Stimulated activated memory B cell treated with anti-CD40 and anti-IgM and Interleukin-4, amounts not matched to agents 10 μg/mL and 1 μg/mL and 100 μg/mL, for 72 hours (primary cell): ENCODE data around the gene AGAP1.

Source experiments
- ATAC-seq: fragments of 150-1000 bp; cut with Tn5 transposase; 2 replicates; pipeline ENCODE4 v1.10.0; 2021
- H3K27ac Mint-ChIP-seq: one replicate; pipeline ENCODE4 v1.8.0; 2022; ENCODE audit warnings: mild to moderate bottlenecking, mixed read lengths
- H3K27me3 Mint-ChIP-seq: one replicate; pipeline ENCODE4 v1.8.0; 2022; ENCODE audit warnings: mixed read lengths
- H3K36me3 Mint-ChIP-seq: one replicate; pipeline ENCODE4 v1.8.0; 2022; ENCODE audit warnings: mixed read lengths
- H3K4me1 Mint-ChIP-seq: one replicate; pipeline ENCODE4 v1.8.0; 2022; ENCODE audit warnings: mixed read lengths
- H3K4me3 Mint-ChIP-seq: one replicate; pipeline ENCODE4 v1.8.0; 2022; ENCODE audit warnings: mild to moderate bottlenecking, moderate library complexity, mixed read lengths
- H3K9me3 Mint-ChIP-seq: one replicate; pipeline ENCODE4 v1.8.0; 2022; ENCODE audit warnings: mixed read lengths

Gene AGAP1

DNA sequence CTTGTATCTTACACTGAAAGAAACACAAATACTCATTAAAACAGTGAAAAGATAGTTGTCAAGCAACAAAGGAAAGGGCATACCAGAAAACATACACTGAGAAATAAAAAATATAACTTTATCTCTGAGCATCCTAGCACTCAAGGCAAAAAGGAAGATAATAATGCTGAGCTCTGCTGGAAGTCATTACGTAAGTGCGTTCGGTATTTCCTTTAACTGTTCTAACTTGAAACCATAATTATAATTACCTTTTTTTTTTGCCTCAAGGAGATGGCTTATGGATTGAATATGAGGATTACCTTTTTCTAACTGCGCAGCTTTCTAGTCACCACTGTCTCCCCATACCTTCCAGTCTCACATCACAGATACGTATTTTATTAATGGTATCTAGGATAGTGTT lies 366.3 kb downstream of the AGAP1 start:
- Mint-ChIP-seq H3K4me1 (no peaks in the 10 kb centered on the region), H3K9me3 (peaks cover 2% of the 10 kb centered on the region), H3K4me3 (no peak overlapping the region), H3K27me3 (peaks cover 10% of the 10 kb centered on the region), H3K27ac (no peak overlapping the region), H3K36me3 (no peaks in the 10 kb centered on the region)
- ATAC-seq = no peak

DNA sequence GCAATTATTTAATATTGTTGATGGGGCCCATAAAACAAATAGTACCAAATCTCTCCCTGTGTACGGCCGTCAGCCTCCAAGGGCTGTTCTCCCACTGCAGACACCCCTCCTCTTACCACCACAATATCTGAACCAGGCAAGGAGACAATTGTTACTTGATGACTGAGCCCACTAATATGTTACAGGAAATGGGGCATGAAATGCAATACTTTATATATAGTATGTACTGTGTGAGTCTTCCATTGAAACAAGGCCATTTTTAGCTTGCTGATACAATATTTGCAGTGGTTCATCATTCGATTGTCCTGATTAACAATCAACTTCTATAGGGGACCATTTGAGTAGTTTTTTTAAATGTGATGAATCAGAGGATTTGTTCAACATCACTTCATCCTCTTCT lies 367.0 kb downstream of the AGAP1 start:
- Mint-ChIP-seq H3K27me3 (peaks cover 12% of the 10 kb centered on the region), H3K9me3 (peaks cover 2% of the 10 kb centered on the region), H3K4me3 (no peak overlapping the region), H3K27ac (no peak overlapping the region), H3K4me1 (no peaks in the 10 kb centered on the region), H3K36me3 (no peaks in the 10 kb centered on the region)
- no peak for ATAC-seq

DNA sequence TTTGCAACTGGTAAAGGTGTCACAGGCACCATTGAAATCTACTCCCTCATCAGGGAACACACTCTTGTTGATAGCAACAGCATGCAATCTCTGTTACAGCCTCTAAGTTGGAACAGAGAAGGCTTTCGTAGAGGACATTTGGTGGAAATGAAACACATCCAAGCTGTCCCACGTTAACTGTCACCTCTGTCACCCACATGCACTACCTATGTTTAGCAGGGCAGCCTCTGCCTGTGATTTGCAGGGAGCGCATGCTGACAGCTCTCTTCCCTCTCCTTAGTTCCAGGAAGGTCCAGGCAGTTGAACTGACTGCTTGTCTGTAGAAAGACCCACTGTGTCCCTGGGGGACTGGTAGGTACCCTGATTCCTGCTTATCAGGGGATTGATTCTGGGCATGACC lies 367.5 kb downstream of the AGAP1 start:
- no peak overlapping the region for H3K4me3 Mint-ChIP-seq
- no peak for ATAC-seq
- H3K27me3 Mint-ChIP-seq = peaks cover 17% of the 10 kb centered on the region
- H3K4me1 Mint-ChIP-seq = no peaks in the 10 kb centered on the region
- no peaks in the 10 kb centered on the region for H3K36me3 Mint-ChIP-seq
- H3K27ac Mint-ChIP-seq = no peak overlapping the region
- peaks cover 2% of the 10 kb centered on the region for H3K9me3 Mint-ChIP-seq

DNA sequence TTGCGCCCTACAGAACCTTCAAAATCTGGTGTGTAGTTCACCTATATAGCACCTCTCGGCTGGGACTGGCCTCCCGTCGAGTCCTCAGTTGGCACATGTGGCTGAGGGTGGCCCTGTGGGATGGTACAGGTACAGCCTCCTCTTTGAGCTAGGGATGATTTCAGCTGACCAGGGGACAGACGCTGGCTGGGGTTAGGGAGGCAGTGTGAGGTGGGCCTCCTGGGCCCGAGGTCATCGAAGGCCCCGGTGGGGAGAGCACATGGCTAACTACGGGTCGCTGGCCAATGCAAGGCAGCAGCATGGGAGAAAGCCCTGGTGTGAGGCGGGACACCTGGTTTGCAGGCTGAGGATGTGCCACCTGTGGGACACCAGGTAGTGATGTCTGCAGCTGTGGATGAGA lies 369.6 kb downstream of the AGAP1 start:
- Mint-ChIP-seq H3K4me3 (no peak overlapping the region), H3K4me1 (no peaks in the 10 kb centered on the region), H3K36me3 (no peaks in the 10 kb centered on the region), H3K27me3 (peaks cover 19% of the 10 kb centered on the region), H3K9me3 (no peaks in the 10 kb centered on the region), H3K27ac (no peak overlapping the region)
- no peak for ATAC-seq

DNA sequence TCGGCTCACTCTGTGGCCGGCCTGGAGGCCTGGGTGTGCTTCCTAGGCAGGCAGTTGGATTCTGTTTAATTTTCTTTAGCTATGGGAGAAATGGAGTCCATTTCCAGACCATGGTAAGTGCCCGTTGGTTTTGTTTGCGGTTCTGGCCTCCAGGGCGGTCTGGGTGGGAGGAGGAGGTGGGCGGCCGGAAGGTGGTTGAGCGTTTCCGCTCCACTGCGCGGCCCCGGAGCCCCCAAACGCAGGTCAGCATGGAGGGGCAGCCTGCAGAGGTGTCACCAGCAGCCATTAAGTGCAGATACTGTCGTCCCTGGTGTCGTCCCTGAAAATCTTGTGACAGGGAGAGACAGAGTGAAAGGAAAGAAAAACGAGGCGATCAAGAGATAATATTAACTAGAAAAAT lies 370.5 kb downstream of the AGAP1 start:
- Mint-ChIP-seq H3K27me3 (peaks cover 19% of the 10 kb centered on the region), H3K9me3 (no peaks in the 10 kb centered on the region)

DNA sequence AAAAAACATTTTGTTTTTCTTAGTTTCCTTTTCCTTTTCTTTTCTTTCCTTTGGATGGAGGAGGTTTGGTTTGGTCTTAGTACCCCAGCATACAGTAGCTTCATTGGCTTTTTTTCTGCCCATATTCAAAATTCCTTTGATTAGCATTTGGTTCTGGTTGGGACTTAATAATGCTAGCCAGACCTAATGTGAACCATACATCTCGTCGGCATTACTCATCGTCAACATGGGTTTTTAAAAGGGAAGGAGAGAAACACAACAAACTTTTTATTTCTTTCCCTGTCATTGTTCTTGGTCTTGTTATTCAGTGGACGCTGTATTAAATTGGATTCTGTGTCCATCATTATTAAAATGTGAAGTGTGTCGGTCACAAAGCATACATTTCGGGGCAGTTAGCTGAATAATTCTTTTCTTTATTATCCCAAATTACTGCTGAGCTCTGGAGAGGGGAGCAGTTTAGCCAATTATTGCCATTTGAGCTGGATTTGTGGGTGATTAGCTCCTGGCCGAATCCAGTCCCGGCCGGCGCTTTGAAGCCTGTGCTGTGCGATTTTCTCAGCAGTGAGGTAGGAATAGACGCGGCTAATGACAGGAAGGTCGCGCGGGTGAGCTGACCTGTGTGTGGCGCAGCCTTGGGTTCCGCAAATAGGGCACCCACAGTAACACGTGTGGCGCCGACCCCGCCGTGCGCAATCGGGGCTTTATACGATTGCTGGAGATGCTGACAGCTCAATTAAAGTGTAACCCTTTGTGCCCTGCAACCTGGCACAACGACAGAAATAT lies 371.1 kb downstream of the AGAP1 start:
- Mint-ChIP-seq H3K27ac (no peak overlapping the region), H3K4me3 (no peak overlapping the region), H3K27me3 (peaks cover 19% of the 10 kb centered on the region), H3K36me3 (no peaks in the 10 kb centered on the region), H3K9me3 (no peaks in the 10 kb centered on the region), H3K4me1 (no peaks in the 10 kb centered on the region)
- ATAC-seq = no peak

More for the DNA sequence above, 370.5 kb downstream of the AGAP1 start:
- no peak overlapping the region for H3K27ac Mint-ChIP-seq
- H3K36me3 Mint-ChIP-seq = no peaks in the 10 kb centered on the region
- no peak for ATAC-seq
- H3K4me3 Mint-ChIP-seq = no peak overlapping the region
- no peaks in the 10 kb centered on the region for H3K4me1 Mint-ChIP-seq

DNA sequence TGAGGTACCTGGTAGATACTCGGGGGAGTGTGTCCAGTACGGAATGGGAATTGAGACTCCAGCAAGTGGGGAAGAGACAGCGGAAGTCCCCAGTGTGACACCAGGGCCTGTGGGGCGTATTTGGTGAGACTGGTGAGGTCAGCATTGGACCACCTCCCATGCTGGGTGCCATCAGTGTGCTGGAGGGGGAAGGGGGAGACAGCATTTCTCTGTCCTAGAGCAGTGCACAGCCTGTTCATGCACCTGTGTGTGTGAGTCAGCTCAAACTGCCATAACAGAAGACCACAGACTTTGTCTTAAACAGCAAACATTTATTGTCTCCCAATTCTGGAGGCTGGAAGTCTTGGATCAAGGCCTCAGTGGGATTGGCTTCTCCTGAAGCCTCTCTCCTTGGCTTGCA lies 372.5 kb downstream of the AGAP1 start:
- Mint-ChIP-seq H3K4me1 (no peaks in the 10 kb centered on the region), H3K9me3 (peaks cover 3% of the 10 kb centered on the region), H3K27ac (no peak overlapping the region), H3K27me3 (peaks cover 19% of the 10 kb centered on the region), H3K4me3 (no peak overlapping the region), H3K36me3 (no peaks in the 10 kb centered on the region)
- ATAC-seq = no peak

DNA sequence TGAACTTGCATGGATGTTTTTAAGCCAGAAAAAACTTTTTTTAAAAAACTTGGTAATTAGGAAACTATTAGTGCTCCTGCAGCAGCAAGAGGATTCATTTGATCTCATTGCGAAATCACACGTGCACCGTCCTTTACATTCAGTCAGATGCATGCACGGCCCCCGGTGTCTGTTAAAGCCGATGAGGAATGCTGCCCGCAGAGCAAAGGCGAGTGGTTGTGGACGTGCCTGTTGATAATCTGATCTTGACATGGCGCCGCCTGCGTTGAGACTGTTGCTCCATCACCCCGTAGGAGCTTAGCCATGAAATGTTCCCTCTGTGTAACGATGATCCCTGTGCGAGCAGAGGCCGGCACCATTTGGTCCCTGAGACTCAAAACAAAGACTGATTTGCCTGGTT lies 374.4 kb downstream of the AGAP1 start:
- Mint-ChIP-seq H3K9me3 (peaks cover 4% of the 10 kb centered on the region), H3K27me3 (peaks cover 14% of the 10 kb centered on the region)

DNA sequence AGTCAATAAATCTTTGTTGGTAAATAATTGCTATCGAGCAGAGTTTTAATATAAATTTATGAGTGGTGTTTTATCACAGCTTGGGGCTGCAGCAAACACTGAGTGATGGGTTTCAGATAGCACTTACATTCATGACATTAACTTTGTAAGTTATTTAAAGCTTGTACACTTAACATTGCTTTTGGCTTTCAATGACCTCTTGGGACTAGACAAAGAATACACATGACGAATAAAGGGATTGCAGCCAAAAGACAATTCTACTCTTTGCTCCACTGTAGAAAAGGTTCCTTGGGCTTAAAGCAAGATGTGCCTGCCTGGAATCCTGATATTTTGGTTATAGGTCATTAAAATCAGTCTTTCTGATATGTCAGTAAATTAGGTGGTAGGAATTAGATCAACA lies 374.8 kb downstream of the AGAP1 start:
- peaks cover 4% of the 10 kb centered on the region for H3K9me3 Mint-ChIP-seq
- no peak overlapping the region for H3K27ac Mint-ChIP-seq
- H3K4me3 Mint-ChIP-seq = no peak overlapping the region
- no peaks in the 10 kb centered on the region for H3K4me1 Mint-ChIP-seq
- no peak for ATAC-seq
- H3K27me3 Mint-ChIP-seq = peaks cover 10% of the 10 kb centered on the region
- no peaks in the 10 kb centered on the region for H3K36me3 Mint-ChIP-seq

More for the DNA sequence above, 374.4 kb downstream of the AGAP1 start:
- H3K36me3 Mint-ChIP-seq = no peaks in the 10 kb centered on the region
- H3K27ac Mint-ChIP-seq = no peak overlapping the region
- no peak for ATAC-seq
- no peaks in the 10 kb centered on the region for H3K4me1 Mint-ChIP-seq
- H3K4me3 Mint-ChIP-seq = no peak overlapping the region

DNA sequence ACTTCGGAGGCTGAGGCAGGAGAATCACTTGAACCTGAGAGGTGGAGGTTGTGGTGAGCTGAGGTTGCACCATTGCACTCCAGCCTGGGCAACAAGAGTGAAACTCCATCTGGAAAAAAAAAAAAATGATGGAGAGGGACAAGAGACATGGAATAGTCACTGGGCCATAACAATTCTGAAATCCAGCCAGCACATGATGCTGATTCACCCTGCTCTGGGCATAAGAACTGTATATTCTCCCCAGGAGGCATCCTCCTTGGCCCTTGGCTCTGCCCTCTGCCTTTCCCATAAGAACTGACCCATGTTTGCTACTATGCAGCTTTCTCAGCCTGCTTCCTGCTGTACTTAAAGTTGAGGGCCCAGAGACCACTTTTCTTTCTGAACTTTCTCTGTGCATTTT lies 376.7 kb downstream of the AGAP1 start:
- H3K27ac Mint-ChIP-seq = no peak overlapping the region
- peaks cover 4% of the 10 kb centered on the region for H3K9me3 Mint-ChIP-seq
- H3K4me3 Mint-ChIP-seq = no peak overlapping the region
- H3K4me1 Mint-ChIP-seq = no peaks in the 10 kb centered on the region
- peaks cover 9% of the 10 kb centered on the region for H3K27me3 Mint-ChIP-seq
- no peak for ATAC-seq
- no peaks in the 10 kb centered on the region for H3K36me3 Mint-ChIP-seq

DNA sequence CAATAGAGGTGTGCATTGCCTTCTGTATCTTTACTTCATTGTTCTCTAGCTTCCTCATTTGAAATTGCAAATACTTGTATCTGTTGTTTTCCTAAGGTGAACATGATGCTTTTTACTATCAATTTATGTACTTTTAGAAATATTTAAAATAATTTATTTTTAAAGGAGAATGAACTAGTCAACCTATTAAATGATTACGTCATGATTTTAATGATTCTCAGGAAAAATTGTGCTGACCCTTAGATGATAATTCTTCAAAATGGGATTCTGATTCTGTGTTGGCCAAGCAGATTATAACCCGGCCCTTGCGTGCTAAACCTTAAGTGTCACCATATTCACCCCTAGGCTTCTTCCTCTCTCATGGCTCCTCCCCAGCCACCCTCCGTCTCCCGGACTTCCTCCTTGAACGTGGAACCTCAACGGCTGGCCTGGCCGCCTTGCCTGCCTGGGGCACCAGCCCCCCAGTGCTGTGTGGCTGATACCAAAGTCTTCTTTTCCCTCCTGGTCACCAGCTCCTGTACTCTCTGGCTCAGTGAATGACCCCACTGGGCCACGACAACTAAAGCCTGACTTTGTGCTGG lies 382.3 kb downstream of the AGAP1 start:
- no peak for ATAC-seq
- Mint-ChIP-seq H3K27me3 (no peaks in the 10 kb centered on the region), H3K4me1 (no peaks in the 10 kb centered on the region), H3K27ac (no peak overlapping the region), H3K36me3 (no peaks in the 10 kb centered on the region), H3K9me3 (peaks cover 3% of the 10 kb centered on the region), H3K4me3 (no peak overlapping the region)

DNA sequence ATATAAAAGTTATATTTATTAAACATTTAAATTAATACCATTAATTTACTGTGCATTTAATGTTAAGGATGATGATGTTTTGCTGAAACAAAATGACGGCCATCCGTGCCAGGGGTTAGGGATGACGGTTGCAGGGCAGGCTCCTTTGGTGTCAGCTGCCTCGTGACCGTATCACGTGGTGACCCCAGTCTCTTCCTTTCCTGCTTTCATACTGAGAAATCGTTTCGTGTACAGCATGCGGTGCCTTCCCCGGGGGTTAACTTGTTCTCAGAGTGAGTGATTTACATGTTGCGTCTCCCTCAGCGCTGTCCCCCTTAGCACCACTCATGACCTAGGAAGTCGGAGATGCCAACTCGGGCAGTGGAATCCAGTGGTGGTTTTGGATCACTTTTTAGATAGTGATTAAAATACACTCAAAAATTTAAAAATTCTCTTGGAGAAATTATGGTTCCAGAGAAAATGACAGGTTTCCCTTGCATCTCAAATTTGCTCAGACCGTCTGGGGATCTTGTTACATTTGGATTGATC lies 383.5 kb downstream of the AGAP1 start:
- no peak for ATAC-seq
- H3K27ac Mint-ChIP-seq = no peak overlapping the region
- H3K9me3 Mint-ChIP-seq = no peaks in the 10 kb centered on the region
- no peaks in the 10 kb centered on the region for H3K36me3 Mint-ChIP-seq
- no peak overlapping the region for H3K4me3 Mint-ChIP-seq
- H3K27me3 Mint-ChIP-seq = no peaks in the 10 kb centered on the region
- H3K4me1 Mint-ChIP-seq = no peaks in the 10 kb centered on the region

DNA sequence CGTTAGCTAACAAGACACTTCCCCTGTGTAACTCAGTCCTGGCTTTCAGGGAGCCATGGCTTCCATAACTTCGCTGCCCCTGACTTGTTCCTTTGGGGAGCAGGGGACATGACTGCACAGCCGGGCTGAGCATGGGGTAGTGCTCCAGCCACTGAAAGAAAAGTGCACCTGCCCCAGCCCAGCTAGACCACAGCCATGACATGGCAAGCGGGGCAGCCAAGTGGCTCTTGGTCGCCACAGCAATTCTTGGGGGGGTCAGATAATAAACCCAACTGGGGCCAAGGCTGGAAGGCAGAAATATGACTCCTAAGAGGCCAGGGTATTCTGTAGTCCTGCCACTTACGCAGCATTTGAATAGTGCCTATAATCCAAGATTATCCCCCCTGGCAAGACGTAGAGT lies 385.3 kb downstream of the AGAP1 start:
- Mint-ChIP-seq H3K9me3 (no peaks in the 10 kb centered on the region), H3K27me3 (no peaks in the 10 kb centered on the region), H3K4me3 (no peak overlapping the region), H3K27ac (no peak overlapping the region), H3K36me3 (no peaks in the 10 kb centered on the region), H3K4me1 (no peaks in the 10 kb centered on the region)
- ATAC-seq = no peak

DNA sequence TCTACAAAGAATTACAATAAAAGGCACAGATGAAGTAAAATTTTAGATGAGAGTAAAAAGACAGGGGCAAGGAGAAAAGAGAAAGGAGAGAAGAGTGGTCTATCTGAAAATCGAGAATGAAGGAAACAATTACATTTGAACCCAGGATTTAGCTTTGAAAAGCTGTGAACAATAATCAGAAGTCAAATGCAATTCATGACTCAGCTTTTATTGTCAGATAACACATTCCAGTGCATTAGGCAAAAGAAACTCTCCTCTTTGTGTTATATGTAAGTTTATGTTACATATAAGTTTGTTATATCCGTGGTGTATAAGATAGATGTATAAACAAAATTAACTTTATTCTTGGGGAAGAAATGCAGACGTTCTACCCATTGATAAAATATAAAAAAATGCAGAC lies 389.8 kb downstream of the AGAP1 start:
- Mint-ChIP-seq H3K36me3 (no peaks in the 10 kb centered on the region), H3K4me1 (no peaks in the 10 kb centered on the region), H3K9me3 (peaks cover 5% of the 10 kb centered on the region), H3K4me3 (no peak overlapping the region), H3K27ac (no peak overlapping the region), H3K27me3 (no peaks in the 10 kb centered on the region)
- ATAC-seq = no peak

DNA sequence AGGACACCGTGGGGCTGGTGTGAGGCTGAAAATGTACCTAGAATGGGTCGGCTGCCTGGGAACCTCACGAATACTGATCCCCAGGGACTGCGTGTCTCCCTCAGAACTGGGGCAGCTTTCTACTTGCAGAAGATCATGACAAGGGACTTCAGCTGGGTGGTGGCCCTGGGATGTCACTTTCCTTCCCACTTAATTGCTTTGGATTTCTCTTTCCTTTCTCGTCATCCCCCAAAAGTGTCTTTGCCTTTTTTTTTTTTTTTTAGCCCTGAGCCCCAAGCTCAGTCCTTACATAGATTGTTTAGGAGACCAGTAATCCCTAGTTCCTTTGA lies 395.4 kb downstream of the AGAP1 start:
- Mint-ChIP-seq H3K4me3 (no peak overlapping the region), H3K9me3 (peaks cover 9% of the 10 kb centered on the region), H3K36me3 (no peaks in the 10 kb centered on the region), H3K27ac (no peak overlapping the region), H3K4me1 (no peaks in the 10 kb centered on the region), H3K27me3 (no peaks in the 10 kb centered on the region)
- ATAC-seq = no peak

DNA sequence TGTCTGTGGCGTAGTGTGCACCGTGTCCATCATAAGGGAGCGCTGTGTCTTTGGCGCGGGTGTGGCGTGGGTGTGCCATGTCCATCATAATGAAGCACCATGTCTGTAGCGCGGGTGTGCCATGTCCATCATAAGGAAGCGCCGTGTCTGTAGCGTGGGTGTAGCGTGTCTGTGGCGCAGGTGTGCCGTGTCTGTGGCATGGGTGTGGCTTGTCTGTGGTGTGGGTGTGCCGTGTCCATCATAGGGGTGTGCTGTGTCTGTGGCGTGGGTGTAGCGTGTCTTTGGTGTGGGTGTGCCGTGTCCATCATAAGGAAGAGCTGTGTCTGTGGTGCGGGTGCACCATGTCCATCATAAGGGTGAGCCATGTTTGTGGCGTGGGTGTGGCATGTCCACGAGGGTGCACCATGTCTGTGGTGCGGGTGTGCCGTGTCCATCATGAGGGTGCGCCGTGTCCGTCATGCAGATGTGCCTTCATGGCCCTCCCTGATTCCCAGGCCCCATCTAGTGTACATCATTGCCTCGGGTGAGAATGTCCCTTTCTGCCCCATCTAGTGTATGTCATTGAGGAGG lies 399.4 kb downstream of the AGAP1 start:
- no peaks in the 10 kb centered on the region for H3K36me3 Mint-ChIP-seq
- no peak overlapping the region for H3K27ac Mint-ChIP-seq
- ATAC-seq = no peak
- no peaks in the 10 kb centered on the region for H3K27me3 Mint-ChIP-seq
- H3K4me3 Mint-ChIP-seq = no peak overlapping the region
- H3K9me3 Mint-ChIP-seq = peaks cover 9% of the 10 kb centered on the region
- no peaks in the 10 kb centered on the region for H3K4me1 Mint-ChIP-seq
